Renal pelvis (tissue), 4 donors: Measurements from ENCODE around the gene RAET1G. TPM values are rescaled to one million over a fixed set of nuclear protein-coding genes. Genes with fewer than 3 reads are reported as not detected.
"Not testable (repeated sequence)": the region's sequence is repeated elsewhere in the genome, so short reads cannot be mapped to it uniquely, and the experiment has no call there.

Source experiments
- DNase-seq: peaks from one replicate; pipeline ENCODE4 v3.0.0-alpha.2; 2013
- polyA plus RNA-seq, 3 donors: library from polyadenylated mRNA; unstranded; fragments of 120-200 nt; gene quantifications; one replicate each; pipeline ENCODE4 v1.2.1, GENCODE V29; 2013; ENCODE audit not compliant: insufficient read length in 3 of 3

The RAET1G gene
- polyA plus RNA-seq, 3 donors = 0.86 to 1.4 (median 1.4) TPM

GRCh38 chr6:149954984-149955653 is 32.2 kb upstream of the RAET1G start:
- DNase-seq = not testable (repeated sequence)

DNA sequence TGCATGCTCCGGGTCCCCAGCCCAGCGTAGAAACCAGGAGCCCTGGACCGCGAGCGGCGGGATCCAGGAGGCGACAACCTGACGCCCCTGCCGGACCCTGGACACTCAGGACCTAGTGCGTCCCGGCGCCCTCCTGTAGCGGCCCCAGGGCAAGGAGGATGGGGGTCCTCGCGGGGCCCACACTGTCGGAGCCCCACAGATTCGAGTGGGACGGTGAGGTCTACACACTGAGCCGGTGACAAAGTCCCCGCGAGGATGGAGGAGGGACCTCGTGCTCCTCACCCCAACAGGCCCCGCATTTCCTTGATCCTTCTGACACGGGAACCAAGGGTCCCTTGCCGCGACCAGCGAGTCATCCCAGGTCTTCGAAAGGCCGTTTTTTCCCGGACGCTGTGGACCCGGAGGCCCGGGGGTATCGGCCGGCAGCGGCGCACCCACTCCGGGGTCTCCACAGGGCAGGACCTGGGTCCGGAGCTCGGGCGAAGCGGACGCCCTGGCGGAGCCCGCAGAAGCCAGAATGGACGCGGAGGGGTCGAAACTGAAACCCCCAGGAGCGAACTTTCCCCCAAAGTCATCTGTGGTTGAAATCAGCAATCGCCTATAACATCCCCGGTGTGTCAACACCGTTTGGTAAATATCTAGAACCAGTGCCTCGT is 31.5 kb upstream of the RAET1G start:
- DNase-seq = not testable (repeated sequence)

- not testable (repeated sequence) for DNase-seq
Measured at GRCh38 chr6:149953934-149954327, 31.0 kb upstream of the RAET1G start.

GRCh38 chr6:149953390-149953789 is 30.5 kb upstream of the RAET1G start:
- not testable (repeated sequence) for DNase-seq

- DNase-seq = no peak
Measured at GRCh38 chr6:149951626-149952025, 28.7 kb upstream of the RAET1G start.

DNA sequence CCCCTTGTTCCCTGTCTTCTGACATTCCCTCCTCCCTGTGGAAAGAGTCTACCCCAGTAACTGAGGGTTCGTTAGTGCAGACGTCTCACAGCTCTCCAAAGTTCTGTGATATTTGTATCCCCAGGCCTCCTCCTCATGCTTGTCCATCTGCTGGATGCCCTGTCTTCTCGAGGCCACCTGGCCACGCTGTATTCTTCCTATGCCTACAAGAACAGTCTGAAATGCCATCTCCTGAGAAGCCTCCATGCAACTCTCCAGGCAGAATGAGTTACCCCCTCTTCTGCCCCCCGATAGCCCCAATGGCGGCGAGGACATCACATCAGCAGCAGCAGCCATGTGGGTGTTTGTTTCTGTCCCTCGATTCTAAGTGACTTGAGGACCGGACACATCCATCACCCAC is 28.2 kb upstream of the RAET1G start:
- DNase-seq = no peak

GRCh38 chr6:149950423-149950822 is 27.5 kb upstream of the RAET1G start:
- no peak for DNase-seq

GRCh38 chr6:149948616-149949015 is 25.7 kb upstream of the RAET1G start:
- no peak for DNase-seq

GRCh38 chr6:149948011-149948410 is 25.1 kb upstream of the RAET1G start:
- DNase-seq = no peak

- not testable (repeated sequence) for DNase-seq
Measured at GRCh38 chr6:149947533-149947932, 24.6 kb upstream of the RAET1G start.

DNA sequence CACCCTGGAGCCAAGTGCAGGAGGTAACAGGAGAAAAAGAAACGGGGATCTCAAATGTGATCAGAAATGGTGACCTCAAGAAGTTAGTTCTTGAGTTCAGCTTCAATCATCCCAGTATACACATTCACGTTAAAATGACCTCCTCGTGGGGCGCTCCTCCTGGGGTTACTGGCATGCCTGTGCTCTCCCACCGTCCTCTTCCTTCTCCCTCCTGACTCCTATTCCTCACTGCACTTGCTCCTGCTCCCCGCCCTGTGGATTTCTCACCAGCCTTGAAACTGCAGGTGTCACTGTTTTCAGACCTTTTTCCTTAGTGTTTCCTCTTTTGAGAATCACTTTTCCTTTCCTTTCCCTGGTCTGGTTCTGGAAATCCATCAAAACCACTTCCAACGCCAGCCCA is 23.7 kb upstream of the RAET1G start:
- DNase-seq = not testable (repeated sequence)

GRCh38 chr6:149945276-149945675 is 22.4 kb upstream of the RAET1G start:
- DNase-seq = not testable (repeated sequence)

DNA sequence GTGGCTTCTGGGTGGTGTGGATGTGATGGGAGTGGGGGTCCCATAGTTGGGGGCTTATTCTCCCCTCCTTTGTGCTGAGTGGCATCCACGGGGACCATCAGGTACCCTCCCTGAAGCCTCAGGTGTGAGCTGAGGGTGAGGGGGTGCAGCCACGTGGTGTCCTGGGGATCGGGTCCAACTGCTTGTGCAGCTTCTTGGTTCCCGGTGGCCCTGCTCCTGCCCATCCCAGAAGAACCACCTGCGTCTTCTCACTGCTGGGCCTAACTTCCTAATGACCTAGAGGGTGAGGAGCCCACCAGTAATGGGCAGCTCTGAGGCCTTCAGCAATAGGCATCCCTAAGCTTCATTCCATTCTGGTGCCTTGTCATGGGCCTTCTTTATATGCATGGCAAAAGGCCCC is 20.4 kb upstream of the RAET1G start:
- not testable (repeated sequence) for DNase-seq

DNA sequence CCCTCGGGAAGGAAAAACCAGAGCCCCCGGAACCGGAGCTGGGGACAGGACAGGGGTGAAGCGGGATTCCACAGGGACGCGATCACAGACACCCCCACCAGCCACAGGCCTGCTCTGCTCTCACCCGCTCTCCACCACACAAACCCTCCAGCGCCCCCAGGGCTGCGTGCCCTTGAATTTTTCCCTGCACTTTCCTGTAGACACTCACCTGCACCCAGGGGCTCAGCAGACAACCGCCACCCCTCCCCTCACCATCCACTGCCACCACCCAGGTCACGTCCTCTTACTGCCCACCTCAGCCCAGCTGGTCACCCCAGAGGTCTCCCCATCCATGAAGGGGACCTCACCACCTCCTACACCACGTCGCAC is 19.5 kb upstream of the RAET1G start:
- DNase-seq = no peak

GRCh38 chr6:149941583-149942460 is 18.9 kb upstream of the RAET1G start, which contains the start of gene ULBP2:
TSS of gene ULBP2 (plus strand) at chr6:149942014. CDS start at chr6:149942073, 59 bp downstream.
- DNase-seq = peak; percentile 77

- DNase-seq = no peak
Measured at GRCh38 chr6:149940672-149940982, 17.7 kb upstream of the RAET1G start.

DNA sequence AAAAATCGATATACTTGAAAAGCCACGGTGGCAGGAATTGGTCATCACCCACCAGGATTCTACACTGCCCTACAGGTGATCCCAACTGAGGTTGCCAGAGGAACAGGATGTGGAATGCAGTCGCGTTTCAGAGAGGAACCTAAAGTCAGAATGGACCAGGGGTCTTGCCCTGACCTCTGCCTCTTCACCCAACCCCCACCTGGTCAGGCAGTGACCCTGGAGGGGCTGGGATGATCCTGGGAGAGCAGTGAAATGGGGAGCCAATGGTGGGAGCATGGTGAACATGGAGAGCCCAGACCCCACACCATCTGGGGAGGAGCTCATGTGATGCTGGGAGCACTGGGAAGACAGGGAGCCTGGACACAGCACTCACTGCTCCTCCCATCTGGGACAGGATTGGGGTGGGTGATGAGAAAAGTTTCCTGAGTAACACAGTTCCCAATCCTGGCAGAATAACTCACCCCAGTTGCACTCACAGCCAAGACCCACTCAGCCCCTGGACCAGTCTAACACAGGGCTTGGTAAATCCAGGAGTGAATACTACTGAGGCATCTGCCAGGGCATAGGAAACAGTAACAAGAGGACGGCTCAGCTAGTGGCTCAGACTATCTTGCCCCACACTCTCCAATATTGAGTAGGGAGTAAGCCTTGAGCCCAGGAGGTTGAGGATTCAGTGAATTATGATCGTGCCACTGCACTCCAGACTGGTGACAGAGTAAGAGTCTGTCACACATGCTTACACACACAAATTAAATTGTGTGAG is 17.2 kb upstream of the RAET1G start:
- DNase-seq = no peak

DNA sequence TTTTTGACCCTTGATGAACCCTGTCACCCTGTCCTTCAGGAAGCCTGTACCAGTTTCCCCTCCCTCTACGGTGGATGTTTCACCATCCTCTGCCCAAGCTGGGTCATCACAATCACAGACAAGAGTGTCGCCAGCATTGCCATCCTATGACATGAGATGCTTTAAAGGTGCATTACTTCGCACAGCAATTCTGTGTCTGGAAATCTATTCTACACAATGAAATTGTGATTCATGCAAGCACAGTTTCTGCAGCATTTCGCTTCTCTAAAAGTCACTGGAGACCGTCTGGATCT is 16.4 kb upstream of the RAET1G start:
- no peak for DNase-seq

- DNase-seq = no peak
Measured at GRCh38 chr6:149938571-149939355, 15.8 kb upstream of the RAET1G start.

DNA sequence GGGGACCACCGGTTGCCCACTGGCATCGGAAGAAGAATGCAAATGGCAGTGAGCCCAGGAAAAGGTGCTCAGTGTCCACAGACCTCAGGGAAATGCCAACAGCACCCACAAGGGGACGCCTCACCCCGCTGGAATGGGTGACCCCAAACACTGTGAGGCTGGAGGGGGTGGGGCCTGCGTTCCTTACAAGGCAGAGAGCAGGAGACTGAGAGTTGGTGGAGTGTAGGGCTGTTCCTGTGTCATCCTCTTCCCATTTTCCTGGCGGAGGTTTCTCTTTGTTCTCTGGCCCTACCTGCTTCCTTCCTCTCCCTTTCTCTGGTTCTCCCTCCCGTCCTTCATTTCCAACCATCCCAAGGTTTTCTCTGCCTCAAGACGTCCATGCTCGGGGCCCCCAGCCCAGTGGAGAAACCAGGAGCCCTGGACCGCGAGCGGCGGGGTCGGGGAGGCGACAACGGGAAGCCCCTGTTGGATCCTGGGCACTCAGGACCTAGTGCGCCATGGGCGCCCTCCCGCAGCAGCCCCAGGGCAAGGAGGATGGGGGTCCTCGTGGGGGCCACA is 15.2 kb upstream of the RAET1G start:
- not testable (repeated sequence) for DNase-seq

DNA sequence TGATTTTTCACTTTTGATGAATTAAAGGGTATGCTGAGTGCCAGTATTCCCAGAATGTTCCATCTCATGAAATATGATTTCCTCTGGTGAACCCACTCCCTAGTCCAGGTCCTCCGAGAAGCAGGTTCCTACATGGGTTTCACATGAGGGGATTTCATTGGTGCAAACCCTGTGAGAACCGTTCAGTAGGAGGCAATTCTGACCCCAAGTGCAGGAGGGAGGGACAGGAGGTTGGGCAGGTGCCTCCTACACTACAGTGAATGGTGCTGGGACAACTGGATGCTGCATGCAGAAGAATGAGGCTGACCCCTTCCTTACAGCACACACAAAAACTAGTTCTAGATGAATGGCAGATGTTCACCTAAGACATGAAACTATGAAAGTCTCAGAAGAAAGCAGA is 13.8 kb upstream of the RAET1G start:
- no peak for DNase-seq
